Endodermal cell (in vitro differentiated cells): Measurements from ENCODE around the gene CLEC4G. TPM values are rescaled to one million over a fixed set of nuclear protein-coding genes. Genes with fewer than 3 reads are reported as not detected.
A peak's percentile ranks its signal among the peaks of the same experiment; 100 is the strongest.

Experiments used
- DNase-seq: peaks from one replicate; pipeline ENCODE4 v3.0.0-alpha.2; 2017
- H3K27ac ChIP-seq: 2 replicates; pipeline ENCODE4 v1.5.1; 2013; ENCODE audit warnings: mild to moderate bottlenecking, low read depth, low read length, moderate library complexity
- H3K27me3 ChIP-seq: 2 replicates; pipeline ENCODE4 v1.6.1; 2013; ENCODE audit warnings: mild to moderate bottlenecking, low read length, moderate library complexity; ENCODE audit not compliant: insufficient read depth, control insufficient read depth, poor library complexity, severe bottlenecking
- H3K36me3 ChIP-seq: 2 replicates; pipeline ENCODE4 v1.7.0; 2013; ENCODE audit warnings: mild to moderate bottlenecking, low read length, moderate library complexity; ENCODE audit not compliant: control insufficient read depth, insufficient read depth
- H3K4me1 ChIP-seq: one replicate; pipeline ENCODE4 v1.7.0; 2013; ENCODE audit warnings: low read length; ENCODE audit not compliant: control insufficient read depth, insufficient read depth
- H3K4me3 ChIP-seq: 2 replicates; pipeline ENCODE4 v1.5.1; 2013; ENCODE audit warnings: mild to moderate bottlenecking, low read length, moderate library complexity
- H3K9ac ChIP-seq: 2 replicates; pipeline ENCODE4 v1.6.1; 2013; ENCODE audit warnings: mild to moderate bottlenecking, low read length, moderate library complexity; ENCODE audit not compliant: poor library complexity, severe bottlenecking; ENCODE audit errors: extremely low read depth
- H3K9me3 ChIP-seq: 2 replicates; pipeline ENCODE4 v1.6.1; 2013; ENCODE audit warnings: mild to moderate bottlenecking, low read length, moderate library complexity; ENCODE audit not compliant: control insufficient read depth
- H3K27ac Mint-ChIP-seq: 2 replicates; pipeline ENCODE4 v1.8.0; 2020; ENCODE audit warnings: mixed read lengths
- H3K27me3 Mint-ChIP-seq: 2 replicates; pipeline ENCODE4 v1.8.0; 2021; ENCODE audit warnings: mild to moderate bottlenecking, mixed read lengths; ENCODE audit not compliant: insufficient read depth
- H3K36me3 Mint-ChIP-seq: 2 replicates; pipeline ENCODE4 v1.8.0; 2020; ENCODE audit warnings: low read depth, mixed read lengths
- H3K4me1 Mint-ChIP-seq: 2 replicates; pipeline ENCODE4 v1.8.0; 2020; ENCODE audit warnings: mixed read lengths
- H3K4me3 Mint-ChIP-seq: 2 replicates; pipeline ENCODE4 v1.8.0; 2020; ENCODE audit warnings: mild to moderate bottlenecking, moderate library complexity, mixed read lengths
- H3K9me3 Mint-ChIP-seq: 2 replicates; pipeline ENCODE4 v1.8.0; 2020; ENCODE audit warnings: mild to moderate bottlenecking, mixed read lengths
- CTCF ChIP-seq: fragments of 200-600 bp; sonication (generic); conservative IDR thresholded peaks from 2 replicates; pipeline ENCODE4 v1.5.0; 2021; ENCODE audit warnings: antibody characterized with exemption, mild to moderate bottlenecking
- WGBS, 2 experiments: methylation state at CpG; one replicate each; pipeline versions ENCODE4 v1.1.5 to v1.1.7; 2013; ENCODE audit warnings: missing lambda C conversion rate in 2 of 2, mixed read lengths in 1 of 2; ENCODE audit not compliant: insufficient coverage in 1 of 2, insufficient read length in 1 of 2; 5-methylcytosine and 5-hydroxymethylcytosine counted together
- total RNA-seq, 2 donors: library from RNA; stranded (reverse); fragmentation: NEBNext Ultra II Directional in 1 of 2; extraction: Animal tissue kit (Norgen Biotek cat#: 25700) in 1 of 2; gene quantifications; 2 replicates in 1 of 2; 3 replicates in 1 of 2; pipeline ENCODE4 v1.2.1, GENCODE V29; 2021

CLEC4G gene
- total RNA-seq, 2 donors from 2014 or later: not detected

DNA sequence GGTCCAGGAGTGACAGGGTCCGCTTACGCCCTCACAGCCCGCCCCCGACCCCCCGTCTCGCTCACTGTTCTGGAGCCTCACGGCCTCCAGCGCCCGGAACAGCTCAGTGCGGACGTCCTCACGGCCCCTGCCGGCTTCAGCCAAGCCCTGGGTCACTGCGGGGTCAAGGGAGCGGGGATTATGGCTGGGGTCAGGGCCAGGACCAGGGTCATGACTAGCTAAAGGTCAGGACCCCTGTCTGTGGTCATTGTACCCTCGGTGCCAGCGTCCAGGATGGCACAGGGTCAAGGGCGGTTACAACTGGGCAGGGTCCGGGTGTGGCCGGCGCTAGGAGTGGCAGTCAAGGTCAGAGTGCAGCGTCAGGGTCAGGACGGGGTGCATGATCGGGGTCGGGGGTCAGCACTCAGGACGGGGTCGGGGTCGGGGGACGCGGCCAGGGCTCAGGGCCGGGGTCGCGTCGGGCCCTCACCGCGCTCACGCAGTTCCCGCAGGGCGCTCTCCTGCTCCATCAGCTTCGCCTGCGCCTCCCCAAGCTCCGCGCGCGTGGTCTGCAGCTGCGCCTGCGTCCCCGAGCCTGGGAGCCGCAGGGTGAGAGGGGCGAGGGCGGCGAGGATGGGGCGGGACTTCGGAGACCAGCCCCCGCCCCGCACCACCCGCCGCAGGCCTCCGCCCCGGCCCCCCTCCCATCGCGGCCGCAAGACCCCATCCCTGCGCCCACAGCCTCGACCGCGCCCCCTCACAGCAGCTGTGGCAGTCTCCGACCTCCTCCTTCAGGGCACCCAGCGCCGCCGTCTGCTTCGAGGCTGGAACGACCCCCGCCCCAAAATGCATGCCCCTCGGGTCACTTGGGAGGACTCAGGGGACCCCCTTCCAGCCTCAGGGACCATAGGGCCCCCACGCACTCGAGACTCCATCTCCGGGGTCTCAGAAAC, 1.4 kb downstream of the CLEC4G start:
- no peaks in the 10 kb centered on the region for H3K9me3 Mint-ChIP-seq
- peaks cover 4% of the 10 kb centered on the region for H3K4me1 Mint-ChIP-seq
- no peak overlapping the region for H3K27ac ChIP-seq
- peak; percentile 60 for DNase-seq
- peak overlapping the region; percentile 34 for H3K4me3 Mint-ChIP-seq
- no peaks in the 10 kb centered on the region for H3K36me3 Mint-ChIP-seq
- TF ChIP-seq CTCF: no peak
- no peaks in the 10 kb centered on the region for H3K4me1 ChIP-seq
- H3K4me3 ChIP-seq: no peak overlapping the region
- no peak overlapping the region for H3K9ac ChIP-seq
- WGBS, 2 experiments: 15 to 18% methylated on average over 52 to 78 of the region's 78 CpGs
- H3K27me3 Mint-ChIP-seq: peaks cover 91% of the 10 kb centered on the region
- no peaks in the 10 kb centered on the region for H3K9me3 ChIP-seq
- H3K27ac Mint-ChIP-seq: no peak overlapping the region
- H3K36me3 ChIP-seq: no peaks in the 10 kb centered on the region
- H3K27me3 ChIP-seq: peaks cover 92% of the 10 kb centered on the region

- H3K4me1 ChIP-seq: no peaks in the 10 kb centered on the region
Observed at GRCh38 chr19:7729831-7730285, 2.1 kb downstream of the CLEC4G start.

DNA sequence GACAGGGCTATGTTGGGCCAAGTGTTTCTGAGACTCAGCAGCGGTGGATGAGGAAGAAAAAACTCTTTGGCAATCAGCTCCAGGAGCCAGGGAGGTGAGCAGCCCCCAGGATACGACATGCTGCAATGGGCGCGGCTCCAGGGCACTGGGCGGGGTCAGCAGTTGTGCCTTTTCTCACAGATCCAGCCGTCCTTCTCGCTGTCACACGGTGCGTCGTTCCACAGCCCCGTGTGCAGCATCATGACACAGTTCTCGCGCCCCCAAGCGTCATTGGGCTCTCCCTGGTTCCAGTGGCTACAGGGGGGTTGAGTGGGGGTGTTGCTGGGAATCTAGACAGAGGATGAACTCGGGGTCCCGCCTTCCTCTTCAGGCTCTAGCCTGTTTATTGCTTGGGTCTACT, 2.7 kb downstream of the CLEC4G start:
- Histone ChIP-seq H3K9ac (no peak overlapping the region), H3K9me3 (no peaks in the 10 kb centered on the region), H3K4me1 (no peaks in the 10 kb centered on the region), H3K27ac (no peak overlapping the region), H3K4me3 (no peak overlapping the region), H3K36me3 (no peaks in the 10 kb centered on the region), H3K27me3 (peaks cover 79% of the 10 kb centered on the region)
- 42 to 63% methylated on average over 6 to 16 of the region's 16 CpGs for WGBS, 2 experiments
- no peaks in the 10 kb centered on the region for H3K9me3 Mint-ChIP-seq
- DNase-seq: peak; percentile 62
- peaks cover 4% of the 10 kb centered on the region for H3K4me1 Mint-ChIP-seq
- H3K36me3 Mint-ChIP-seq: no peaks in the 10 kb centered on the region
- TF ChIP-seq CTCF: no peak
- H3K4me3 Mint-ChIP-seq: no peak overlapping the region
- no peak overlapping the region for H3K27ac Mint-ChIP-seq
- H3K27me3 Mint-ChIP-seq: peaks cover 90% of the 10 kb centered on the region

More at GRCh38 chr19:7729831-7730285, 2.1 kb downstream of the CLEC4G start:
- peaks cover 4% of the 10 kb centered on the region for H3K4me1 Mint-ChIP-seq
- no peaks in the 10 kb centered on the region for H3K9me3 Mint-ChIP-seq
- DNase-seq: peak; percentile 67
- H3K36me3 Mint-ChIP-seq: no peaks in the 10 kb centered on the region
- Histone ChIP-seq H3K27ac (no peak overlapping the region), H3K4me3 (no peak overlapping the region), H3K9ac (no peak overlapping the region), H3K27me3 (peaks cover 85% of the 10 kb centered on the region), H3K36me3 (no peaks in the 10 kb centered on the region), H3K9me3 (no peaks in the 10 kb centered on the region)
- TF ChIP-seq CTCF: no peak
- peaks cover 90% of the 10 kb centered on the region for H3K27me3 Mint-ChIP-seq
- WGBS, 2 experiments: 32 to 43% methylated on average over 14 to 34 of the region's 34 CpGs
- peak overlapping the region; percentile 34 for H3K4me3 Mint-ChIP-seq
- H3K27ac Mint-ChIP-seq: no peak overlapping the region
